HG03025 (cell line): ENCODE data around the gene PANK1.
"Not testable (repeated sequence)": the region's sequence is repeated elsewhere in the genome, so short reads cannot be mapped to it uniquely, and the experiment has no call there.

Source experiments
- ATAC-seq: cut with Tn5 transposase; IDR thresholded peaks from one replicate; pipeline ENCODE4 v1.9.1; 2021; ENCODE audit warnings: mild to moderate bottlenecking, moderate library complexity; ENCODE audit not compliant: unreplicated experiment, low FRiP score

The PANK1 gene

GRCh38 chr10:89576696-89577095 lies 68.3 kb downstream of the PANK1 start:
- ATAC-seq = no peak

- no peak for ATAC-seq
These were observed 69.0 kb downstream of the PANK1 start for GRCh38 chr10:89576022-89576421.

GRCh38 chr10:89575031-89575430 lies 70.0 kb downstream of the PANK1 start:
- no peak for ATAC-seq

GRCh38 chr10:89574368-89574767 lies 70.7 kb downstream of the PANK1 start:
- no peak for ATAC-seq

GRCh38 chr10:89567576-89568245 lies 77.3 kb downstream of the PANK1 start:
- ATAC-seq = no peak

GRCh38 chr10:89566992-89567391 lies 78.0 kb downstream of the PANK1 start:
- no peak for ATAC-seq

GRCh38 chr10:89566095-89566950 lies 78.7 kb downstream of the PANK1 start:
- no peak for ATAC-seq

- no peak for ATAC-seq
These were observed 79.9 kb downstream of the PANK1 start for GRCh38 chr10:89565180-89565579.

- no peak for ATAC-seq
These were observed 81.1 kb downstream of the PANK1 start for GRCh38 chr10:89563861-89564478.

- ATAC-seq = no peak
These were observed 81.7 kb downstream of the PANK1 start for GRCh38 chr10:89563311-89563710.

- no peak for ATAC-seq
These were observed 88.4 kb downstream of the PANK1 start for GRCh38 chr10:89556600-89556999.

GRCh38 chr10:89555688-89556445 lies 89.2 kb downstream of the PANK1 start:
- ATAC-seq = no peak

GRCh38 chr10:89554433-89554832 lies 90.6 kb downstream of the PANK1 start:
- ATAC-seq = no peak

GRCh38 chr10:89553064-89553734 lies 91.8 kb downstream of the PANK1 start:
- no peak for ATAC-seq

GRCh38 chr10:89552213-89552612 lies 92.8 kb downstream of the PANK1 start:
- ATAC-seq = no peak

GRCh38 chr10:89550509-89550908 lies 94.5 kb downstream of the PANK1 start:
- no peak for ATAC-seq

- no peak for ATAC-seq
These were observed 95.5 kb downstream of the PANK1 start for GRCh38 chr10:89549510-89549909.

GRCh38 chr10:89548673-89549072 lies 96.4 kb downstream of the PANK1 start:
- no peak for ATAC-seq

- ATAC-seq = no peak
These were observed 97.1 kb downstream of the PANK1 start for GRCh38 chr10:89547853-89548513.

- not testable (repeated sequence) for ATAC-seq
These were observed 98.4 kb downstream of the PANK1 start for GRCh38 chr10:89546651-89547050.
